ENCODE measurements around the gene RPA4. TPM values are rescaled to one million over a fixed set of nuclear protein-coding genes. Genes with fewer than 3 reads are reported as not detected.
"Not testable (repeated sequence)": the region's sequence is repeated elsewhere in the genome, so short reads cannot be mapped to it uniquely, and the experiment has no call there.

The RPA4 gene, protein sequence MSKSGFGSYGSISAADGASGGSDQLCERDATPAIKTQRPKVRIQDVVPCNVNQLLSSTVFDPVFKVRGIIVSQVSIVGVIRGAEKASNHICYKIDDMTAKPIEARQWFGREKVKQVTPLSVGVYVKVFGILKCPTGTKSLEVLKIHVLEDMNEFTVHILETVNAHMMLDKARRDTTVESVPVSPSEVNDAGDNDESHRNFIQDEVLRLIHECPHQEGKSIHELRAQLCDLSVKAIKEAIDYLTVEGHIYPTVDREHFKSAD
- total RNA-seq: 0.29 and 0.83 TPM in 2 replicates

DNA sequence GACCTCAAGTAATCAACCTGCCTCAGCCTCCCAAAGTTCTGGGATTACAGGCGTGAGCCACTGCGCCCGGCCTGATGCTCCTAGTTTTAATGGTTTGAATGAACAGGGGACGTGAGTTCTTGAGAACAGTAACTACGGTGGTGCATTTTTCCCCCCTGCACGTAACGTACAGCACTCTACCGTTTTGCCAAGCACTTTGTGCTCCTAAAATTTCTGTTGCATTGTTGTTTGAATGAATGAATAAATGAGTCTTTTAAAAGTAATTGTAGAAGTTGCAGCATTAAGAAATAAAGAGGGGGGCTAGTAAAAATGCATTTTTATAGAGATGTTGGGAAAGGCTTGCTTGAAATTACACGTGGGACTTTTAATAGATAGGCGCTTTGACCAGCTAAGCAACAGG is at the start of gene RPA4:
TSS of gene RPA4 (plus strand) at position 301 of the 400 bp plus-strand sequence. CDS start 403 bp downstream, outside the sequence.
- intact Hi-C loops (cut with micrococcal nuclease): no loop called here

DNA sequence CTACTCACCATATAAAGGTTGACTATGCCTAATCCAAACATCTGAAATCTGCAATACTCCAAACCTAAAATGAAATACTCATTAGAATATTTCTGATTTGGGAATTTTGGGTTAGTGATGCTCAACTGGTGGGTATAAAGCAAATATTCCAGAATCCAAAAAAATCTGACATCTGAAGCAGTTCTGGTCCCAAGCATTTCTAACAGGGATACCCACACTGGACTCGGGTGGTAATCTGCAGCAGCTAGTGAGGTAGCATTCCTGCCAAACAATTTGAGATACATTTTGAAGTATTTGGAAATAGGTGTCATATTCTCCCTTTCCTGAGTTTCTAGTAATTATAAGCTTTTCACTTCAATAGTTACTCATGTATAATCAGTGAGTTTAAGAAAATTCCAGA is 49.6 kb upstream of the RPA4 start:
- intact Hi-C loops (cut with micrococcal nuclease): no loop called here

DNA sequence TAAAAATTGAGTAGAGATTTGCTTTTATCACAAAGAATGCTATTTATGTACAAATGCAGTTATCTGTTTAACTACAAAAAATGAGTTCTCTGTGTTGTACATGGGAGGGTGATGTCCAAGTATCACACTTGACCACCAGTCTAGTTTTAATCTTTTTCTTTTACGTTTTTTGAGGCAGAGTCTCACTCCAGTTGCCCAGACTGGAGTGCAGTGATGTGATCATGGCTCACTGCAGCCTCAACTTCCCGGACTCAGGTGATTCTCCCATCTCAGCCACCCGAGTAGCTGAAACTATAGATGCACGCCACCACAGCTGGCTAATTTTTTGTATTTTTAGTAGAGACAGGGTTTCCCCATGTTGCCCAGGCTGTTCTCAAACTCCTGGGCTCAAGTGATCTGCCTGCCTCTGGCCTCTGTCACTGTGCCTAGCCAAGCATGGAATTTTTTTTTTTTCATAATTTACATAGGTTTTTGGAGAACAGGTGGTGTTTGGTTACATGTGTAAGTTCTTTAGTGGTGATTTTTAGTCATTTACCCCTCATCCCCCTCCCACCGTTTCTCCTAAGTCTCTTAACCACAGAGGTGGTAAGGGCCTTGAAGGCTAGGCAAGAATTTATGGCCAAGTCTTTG is 47.9 kb upstream of the RPA4 start:
- intact Hi-C loops (cut with micrococcal nuclease): no loop called here

DNA sequence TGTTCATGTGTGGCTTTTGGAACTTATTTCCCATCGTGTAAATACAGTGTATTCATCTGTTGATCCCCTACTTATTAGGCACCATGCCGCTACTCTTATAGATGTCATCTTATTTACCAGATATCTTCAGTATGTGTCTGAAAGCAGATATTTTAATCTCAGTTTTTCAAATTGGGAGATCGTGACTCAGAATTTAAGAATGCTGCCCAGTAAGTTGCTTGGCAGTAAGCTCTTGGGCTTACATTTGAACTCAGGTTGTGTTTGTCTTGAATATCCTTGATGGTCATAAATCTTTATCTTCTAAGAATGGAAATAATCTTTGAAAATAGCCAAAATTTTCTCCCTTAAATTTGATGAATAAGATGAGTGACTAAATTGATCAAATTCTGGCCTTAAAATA is 45.9 kb upstream of the RPA4 start:
- intact Hi-C loops (cut with micrococcal nuclease): no loop called here

DNA sequence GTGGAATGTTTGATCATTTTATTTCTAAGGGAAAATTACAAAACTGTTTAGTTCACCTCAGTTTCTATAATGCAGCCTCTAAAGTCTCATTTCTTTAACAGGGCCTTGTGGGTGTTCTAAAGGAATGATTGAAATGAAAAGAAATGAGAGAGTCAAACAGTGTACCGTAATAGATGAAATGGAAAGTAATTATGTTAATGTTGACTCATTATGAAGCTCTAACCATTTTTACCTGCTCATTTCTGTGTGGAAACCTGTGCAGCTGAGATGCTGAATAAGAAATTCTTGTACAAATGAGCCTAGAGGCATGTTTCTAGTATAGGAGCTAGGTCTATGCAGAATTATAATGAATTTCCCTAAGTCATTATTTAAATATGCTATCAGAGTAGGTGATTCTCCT is 45.2 kb upstream of the RPA4 start:
- intact Hi-C loops (cut with micrococcal nuclease): no loop called here

DNA sequence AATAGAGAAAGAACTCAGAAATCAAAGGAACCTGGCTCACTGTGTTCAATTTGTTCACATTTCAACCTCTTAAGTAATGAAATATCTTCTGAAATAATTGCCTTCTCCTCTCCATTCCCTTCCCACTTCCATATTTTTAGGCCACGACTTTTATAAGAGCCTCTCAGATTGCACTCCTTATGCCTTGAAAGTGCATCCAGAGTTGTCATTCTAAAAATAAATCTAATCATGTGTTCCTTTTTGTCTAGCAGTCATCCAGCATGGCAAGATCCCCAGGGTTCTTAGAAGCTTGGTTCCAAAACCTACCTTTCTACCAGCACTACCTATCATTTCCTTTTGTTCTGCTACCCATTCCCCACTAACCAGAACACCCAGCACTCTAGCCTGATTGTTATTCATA is 42.4 kb upstream of the RPA4 start:
- intact Hi-C loops (cut with micrococcal nuclease): no loop called here

DNA sequence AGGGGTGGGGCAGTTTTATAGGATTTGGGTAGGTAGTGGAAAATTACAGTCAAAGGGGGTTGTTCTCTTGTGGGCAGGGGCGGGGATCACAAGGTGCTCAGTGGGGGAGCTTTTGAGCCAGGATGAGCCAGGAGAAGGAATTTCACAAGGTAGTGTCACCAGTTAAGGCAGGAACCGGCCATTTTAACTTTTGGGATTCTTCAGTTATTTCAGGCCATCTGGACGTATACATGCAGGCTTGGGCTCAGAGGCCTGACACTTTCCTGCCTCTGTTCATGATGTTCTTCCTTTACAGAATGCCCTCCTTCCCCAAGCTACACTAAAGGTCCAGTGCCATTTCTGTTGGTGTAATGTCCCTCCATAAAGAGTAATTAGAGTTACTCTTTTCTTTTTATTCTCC is 41.8 kb upstream of the RPA4 start:
- intact Hi-C loops (cut with micrococcal nuclease): not testable (repeated sequence)

DNA sequence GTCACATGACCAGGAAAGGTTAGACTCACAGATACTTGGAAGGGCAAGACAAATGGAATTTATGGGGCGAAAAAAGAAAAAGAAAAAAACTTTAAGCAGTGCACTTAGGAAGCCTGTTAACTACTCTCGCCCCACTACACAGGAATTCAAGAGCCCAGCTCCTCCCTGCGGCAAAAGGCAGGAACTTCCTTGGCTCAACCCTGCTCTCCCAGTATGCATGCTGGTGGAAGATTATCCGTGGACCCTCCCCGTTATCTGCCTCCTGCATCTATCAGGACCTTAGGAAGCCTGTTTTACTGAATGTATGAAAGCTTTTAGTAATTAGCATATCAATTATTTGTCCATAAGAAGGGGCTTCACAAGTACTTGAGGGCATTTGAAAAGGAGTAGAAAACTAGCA is 40.1 kb upstream of the RPA4 start:
- intact Hi-C loops (cut with micrococcal nuclease): no loop called here

DNA sequence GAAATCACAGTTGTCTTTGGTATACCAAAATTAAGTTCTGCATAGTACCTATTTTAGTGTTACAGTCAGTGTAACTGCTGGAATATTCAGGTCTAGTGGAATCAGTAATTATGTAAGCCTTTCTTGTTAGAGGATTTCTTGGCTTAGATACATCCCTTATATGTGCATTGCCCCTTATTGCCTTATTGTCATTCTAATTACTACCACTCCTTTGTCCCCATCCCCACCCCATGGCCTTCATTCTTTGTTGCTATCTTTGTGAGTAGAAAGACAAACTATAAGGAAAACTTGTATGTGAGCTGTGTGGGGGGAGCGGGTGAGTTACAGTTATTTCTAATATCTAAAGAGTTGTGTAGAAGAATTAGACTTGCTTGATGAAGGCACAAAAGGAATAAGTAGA is 36.9 kb upstream of the RPA4 start:
- intact Hi-C loops (cut with micrococcal nuclease): no loop called here

DNA sequence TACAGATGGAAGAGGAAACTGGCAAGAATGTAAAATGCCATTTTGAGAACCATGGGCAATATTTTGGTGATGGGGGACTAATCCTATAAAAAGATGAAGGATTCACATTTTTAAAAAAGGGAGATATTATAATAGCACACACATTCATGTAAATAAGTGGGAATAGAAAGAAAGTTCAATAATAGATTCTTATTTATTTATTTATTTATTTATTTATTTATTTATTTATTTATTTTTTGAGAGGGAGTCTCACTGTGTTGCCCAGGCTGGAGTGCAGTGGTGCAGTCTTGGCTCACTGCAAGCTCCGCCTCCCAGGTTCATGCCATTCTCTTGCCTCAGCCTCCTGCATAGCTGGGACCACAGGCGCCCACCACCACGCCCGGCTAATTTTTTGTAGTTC is 24.3 kb upstream of the RPA4 start:
- intact Hi-C loops (cut with micrococcal nuclease): not testable (repeated sequence)

DNA sequence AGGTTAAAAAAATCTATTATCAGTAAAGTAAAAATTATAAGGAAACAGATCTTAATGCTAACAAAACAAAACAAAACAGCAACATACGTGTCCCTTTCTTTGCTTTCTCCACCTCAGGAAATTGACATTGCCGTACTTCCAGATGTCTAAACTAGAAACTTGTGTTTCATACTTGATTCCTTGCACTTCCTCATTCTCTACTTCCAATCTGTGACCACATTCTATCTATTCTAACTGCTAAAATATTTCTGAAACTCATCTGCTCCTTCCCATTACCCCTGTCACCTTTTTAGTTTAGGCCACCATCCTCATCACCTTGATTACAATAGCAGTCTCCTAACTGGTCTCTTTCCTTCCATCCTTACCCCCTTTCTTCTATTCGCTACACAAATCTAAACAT is 22.5 kb upstream of the RPA4 start:
- intact Hi-C loops (cut with micrococcal nuclease): no loop called here

DNA sequence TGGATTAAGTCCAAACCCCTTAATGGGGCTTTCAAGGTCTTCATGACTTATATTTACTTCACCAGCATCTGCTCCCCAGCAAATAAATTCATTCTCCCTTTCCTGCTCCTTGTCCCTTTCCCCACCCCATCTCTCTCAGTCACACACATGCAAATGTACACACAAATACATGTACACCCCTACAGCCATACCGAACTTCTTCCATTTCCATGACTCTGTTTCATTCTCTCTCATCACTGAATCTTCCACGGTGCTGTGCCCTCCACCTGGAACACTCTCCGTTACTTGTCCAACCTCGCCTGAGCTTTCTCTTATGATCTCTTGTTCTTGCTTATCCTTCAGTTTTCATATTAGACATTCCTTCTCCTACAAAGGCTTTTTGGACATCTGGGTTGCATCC is 22.0 kb upstream of the RPA4 start:
- intact Hi-C loops (cut with micrococcal nuclease): no loop called here

DNA sequence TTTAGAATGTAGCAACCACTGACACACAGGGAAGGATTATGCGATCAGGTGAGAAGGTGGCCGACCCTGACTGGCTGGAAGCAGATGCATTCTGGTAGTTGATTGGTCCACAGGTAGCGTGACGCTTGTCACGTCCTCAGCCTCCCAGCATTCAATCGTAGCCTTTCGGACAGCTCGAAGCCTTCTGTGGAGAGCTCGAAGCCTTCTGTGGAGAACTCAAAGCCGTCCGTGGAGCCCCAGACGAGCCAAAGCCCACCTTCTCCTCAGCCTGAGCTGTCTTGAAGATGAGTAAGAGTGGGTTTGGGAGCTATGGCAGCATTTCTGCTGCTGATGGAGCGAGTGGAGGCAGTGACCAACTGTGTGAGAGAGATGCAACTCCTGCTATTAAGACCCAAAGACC is 319 bp downstream of the RPA4 start:
- intact Hi-C loops (cut with micrococcal nuclease): no loop called here

DNA sequence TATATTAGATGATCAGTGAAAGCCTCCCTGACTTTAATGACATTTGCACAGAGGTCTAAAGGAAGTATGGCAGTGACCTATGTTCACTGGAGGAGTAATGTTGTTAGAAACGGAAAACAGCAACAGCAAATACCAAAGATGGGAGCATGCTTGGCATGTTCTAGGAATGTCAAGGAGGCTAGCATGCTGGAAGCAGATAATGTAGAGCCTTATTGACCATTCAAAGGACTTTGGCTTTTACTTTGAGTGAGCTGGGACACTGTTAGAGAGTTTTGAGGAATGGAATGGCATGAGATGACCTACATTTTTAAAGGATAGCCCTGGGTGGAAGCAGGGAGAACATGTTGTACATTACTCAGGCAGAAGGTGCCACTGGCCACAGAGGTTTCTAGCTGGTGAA is 6.0 kb downstream of the RPA4 start:
- intact Hi-C loops (cut with micrococcal nuclease): no loop called here

DNA sequence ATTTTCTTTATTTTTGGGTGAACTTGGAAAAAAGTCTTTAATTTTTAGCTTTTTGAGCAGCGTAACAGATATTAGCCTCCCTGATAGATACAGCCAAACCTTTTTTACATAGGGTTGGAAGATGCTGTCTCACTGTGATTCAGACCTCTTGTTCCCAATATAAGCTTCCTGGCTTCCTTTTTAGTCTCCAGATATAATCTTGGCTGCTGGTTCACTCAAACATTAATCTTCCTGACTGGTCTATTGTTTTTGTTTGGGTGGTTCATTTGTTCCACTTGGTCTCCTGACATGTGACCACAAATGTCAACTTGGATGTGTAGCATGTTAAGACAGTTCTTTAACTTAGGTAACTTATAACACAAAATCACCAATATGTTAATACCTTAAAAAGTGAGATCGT is 23.0 kb downstream of the RPA4 start:
- intact Hi-C loops (cut with micrococcal nuclease): no loop called here

DNA sequence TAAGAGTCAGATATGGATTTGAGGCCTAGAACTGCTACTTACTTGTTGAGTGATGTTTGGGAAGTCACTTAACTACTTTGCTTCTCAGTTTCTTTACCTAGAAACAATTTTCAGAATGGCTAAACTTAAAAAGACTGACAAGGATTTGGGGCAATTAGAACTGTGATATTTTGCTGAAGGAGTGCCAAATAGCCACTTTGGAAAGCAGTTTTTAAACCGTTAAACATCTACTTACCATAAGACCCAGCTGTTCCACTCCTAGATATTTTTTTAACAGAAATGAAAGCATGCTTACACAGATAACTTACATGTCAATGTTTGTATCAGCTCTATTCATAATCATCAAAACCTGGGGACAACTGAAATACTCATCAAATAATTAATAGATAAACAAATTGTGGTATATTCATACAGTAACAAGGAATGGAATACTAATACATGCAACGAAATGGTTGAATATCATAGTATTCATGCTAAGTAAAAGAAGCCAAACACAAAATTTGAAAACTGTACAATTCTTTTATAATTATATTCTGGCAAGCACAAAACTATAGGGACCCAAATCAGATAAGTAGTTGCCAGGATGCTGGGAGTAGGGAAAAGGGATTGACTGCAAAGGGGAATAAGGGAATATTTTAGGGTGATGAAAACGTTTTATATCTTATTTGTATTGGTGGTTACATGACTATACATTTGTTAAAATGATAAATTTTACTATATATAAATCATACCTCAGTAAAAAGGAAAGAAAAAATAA is 24.0 kb downstream of the RPA4 start:
- intact Hi-C loops (cut with micrococcal nuclease): no loop called here

DNA sequence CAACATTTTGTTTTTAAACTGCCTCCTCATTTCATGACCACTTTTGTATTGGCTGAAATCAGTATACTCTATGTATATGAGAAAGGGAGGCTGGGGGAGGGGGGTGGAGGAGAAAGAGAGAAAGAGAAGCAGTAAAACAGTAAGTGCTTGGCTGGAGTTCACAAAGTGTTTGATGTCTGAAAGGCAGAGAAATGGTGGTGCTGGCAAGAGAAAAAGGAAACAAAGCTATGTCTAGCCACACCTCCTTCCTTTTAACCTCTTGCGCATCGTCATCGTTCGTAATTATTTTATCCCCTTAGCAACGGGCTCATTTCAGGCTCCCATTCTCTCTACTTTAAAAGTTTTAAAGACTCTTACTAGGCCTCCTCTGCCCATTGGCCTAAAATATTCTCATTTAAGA is 25.6 kb downstream of the RPA4 start:
- intact Hi-C loops (cut with micrococcal nuclease): no loop called here

DNA sequence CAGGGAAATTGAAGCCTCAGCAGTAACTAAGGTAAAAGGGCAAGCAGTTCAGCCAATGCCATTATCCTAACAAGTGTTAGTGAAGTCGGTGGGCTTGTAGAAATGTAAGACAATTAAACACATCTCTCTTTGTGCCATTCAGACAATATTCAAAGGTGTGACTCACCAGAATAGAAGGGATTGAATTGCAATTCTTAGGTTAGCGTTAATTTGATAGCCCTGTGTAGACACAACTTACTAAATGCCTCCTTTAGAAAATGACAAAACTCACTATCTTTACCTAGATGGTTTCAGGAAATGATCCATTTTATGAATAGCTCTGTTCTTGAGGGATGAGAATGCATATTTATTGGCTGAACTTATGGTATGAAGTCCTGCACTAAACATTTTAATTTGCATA is 35.2 kb downstream of the RPA4 start:
- intact Hi-C loops (cut with micrococcal nuclease): no loop called here

DNA sequence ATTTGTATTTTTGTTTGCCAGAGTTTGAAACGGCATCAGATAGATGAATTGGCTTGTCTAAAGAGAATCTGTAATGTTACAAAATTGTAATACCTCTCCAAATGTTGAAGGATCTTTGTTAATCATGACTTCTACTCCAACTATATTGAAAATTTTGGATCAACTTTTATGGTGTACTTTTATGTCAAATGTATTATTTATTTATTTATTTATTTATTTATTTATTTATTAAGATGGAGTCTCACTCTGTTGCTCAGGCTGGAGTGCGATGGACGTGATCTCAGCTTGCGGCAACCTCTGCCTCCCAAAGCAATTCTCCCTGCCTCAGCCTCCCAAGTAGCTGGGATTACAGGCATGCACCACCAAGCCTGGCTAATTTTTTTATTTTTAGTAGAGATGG is 36.0 kb downstream of the RPA4 start:
- intact Hi-C loops (cut with micrococcal nuclease): no loop called here

DNA sequence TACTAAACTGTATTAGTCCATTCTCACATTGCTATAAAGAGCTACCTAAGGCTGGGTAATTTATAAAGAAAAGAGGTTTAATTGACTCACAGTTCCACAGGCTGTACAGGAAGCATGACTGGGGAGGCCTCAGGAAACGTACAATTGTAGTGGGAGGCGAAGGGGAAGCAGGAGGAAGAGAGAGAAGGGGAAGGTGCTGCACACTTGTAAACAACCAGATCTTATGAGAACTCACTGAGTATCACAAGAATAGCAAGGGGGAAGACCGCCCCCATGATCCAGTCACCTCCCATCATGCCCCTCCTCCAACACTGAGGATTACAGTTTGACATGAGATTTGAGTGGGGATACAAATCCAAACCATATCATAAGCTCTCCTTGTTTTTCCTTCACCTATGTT is 40.9 kb downstream of the RPA4 start:
- intact Hi-C loops (cut with micrococcal nuclease): no loop called here

DNA sequence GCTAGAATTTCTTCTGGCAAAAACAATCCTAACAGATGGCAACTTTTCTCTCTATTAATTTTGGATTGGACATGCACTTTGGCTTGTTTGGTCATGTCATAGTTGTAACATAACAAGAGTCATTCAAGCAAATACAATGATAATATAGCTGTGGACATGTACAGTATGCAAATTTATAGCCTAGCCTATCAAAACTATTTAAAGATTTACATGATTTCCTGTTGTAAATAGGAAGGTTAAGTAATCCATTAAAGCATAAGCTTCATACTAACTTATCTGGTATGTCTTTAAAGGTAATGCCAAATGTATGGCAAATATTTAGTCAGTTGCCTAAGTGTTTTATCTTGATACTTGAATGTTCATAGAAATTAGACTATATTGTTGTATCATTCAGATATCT is 45.3 kb downstream of the RPA4 start:
- intact Hi-C loops (cut with micrococcal nuclease): no loop called here

All from T-helper 1 cell treated with Interleukin-12 subunit alpha and Interleukin-12 subunit beta and Interleukin-4 antibody, amounts not matched to agents 30 ng/mL and 1 ng/mL, for 36 hours (primary cell).